Choroid plexus epithelial cell (primary cell): Measurements from ENCODE around the gene GPRC6A.
"Not testable (repeated sequence)": the region's sequence is repeated elsewhere in the genome, so short reads cannot be mapped to it uniquely, and the experiment has no call there.

Source experiments
- DNase-seq: peaks from one replicate; pipeline ENCODE4 v3.0.0-alpha.2; 2010; ENCODE audit warnings: low read depth
- H3K4me3 ChIP-seq: 2 replicates; pipeline ENCODE4 v1.5.1; 2011; ENCODE audit warnings: low read depth, mild to moderate bottlenecking, control low read depth, low read length, moderate library complexity
- CTCF ChIP-seq: conservative IDR thresholded peaks from 2 replicates; pipeline ENCODE4 v1.5.1; 2011; ENCODE audit warnings: low read depth, mild to moderate bottlenecking, control low read depth, inconsistent platforms, low read length, moderate library complexity

The GPRC6A gene

DNA sequence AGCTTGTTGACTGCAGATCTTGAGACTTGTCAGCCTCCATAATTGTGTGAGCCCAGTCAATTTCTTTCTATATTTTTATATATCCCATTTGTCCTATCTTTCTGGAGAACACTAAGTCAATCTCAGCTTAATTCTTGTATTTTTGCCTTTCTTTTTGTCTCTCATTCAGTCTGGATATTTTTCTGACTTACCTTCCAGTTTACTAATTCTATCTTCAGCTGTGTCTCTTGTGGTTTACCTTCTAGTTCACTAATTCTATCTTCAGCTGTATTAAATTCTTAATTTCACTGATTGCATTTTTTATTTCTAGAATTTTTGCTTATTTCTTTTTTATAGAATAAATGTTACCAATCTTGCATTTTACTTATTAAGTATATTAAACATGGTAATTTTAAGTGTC lies 30.4 kb upstream of the GPRC6A start:
- no peak for DNase-seq
- H3K4me3 ChIP-seq, result no peak overlapping the region
- no peak for TF ChIP-seq CTCF

- no peak overlapping the region for H3K4me3 ChIP-seq
- DNase-seq, result no peak
- TF ChIP-seq CTCF, result no peak
Observed at GRCh38 chr6:116858060-116858459, 29.2 kb upstream of the GPRC6A start.

DNA sequence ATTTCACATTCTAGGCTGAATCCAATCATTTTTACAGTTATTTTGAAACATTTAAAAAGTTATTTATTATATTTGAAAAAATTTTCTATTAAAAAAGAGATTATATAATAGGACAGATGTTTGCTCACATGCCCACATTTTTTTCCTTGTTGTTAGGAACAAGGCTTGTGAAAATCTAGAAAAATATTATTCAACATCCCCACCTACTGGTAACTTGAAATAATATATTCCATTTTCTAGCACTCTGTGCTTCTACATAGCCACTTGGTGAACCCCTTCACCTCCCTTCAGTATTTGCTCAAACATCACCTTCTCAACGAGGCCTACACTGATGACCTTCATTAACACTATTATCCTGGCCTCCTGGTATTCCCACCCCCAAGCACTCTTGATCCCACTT lies 18.3 kb upstream of the GPRC6A start:
- H3K4me3 ChIP-seq, result no peak overlapping the region
- TF ChIP-seq CTCF, result peak; percentile 37
- DNase-seq, result peak; percentile 76

- no peak overlapping the region for H3K4me3 ChIP-seq
- TF ChIP-seq CTCF, result no peak
- DNase-seq, result no peak
Observed at GRCh38 chr6:116842459-116842858, 13.6 kb upstream of the GPRC6A start.

- no peak for TF ChIP-seq CTCF
- DNase-seq, result peak; percentile 62
- no peak overlapping the region for H3K4me3 ChIP-seq
Observed at GRCh38 chr6:116840091-116840490, 11.2 kb upstream of the GPRC6A start.

DNA sequence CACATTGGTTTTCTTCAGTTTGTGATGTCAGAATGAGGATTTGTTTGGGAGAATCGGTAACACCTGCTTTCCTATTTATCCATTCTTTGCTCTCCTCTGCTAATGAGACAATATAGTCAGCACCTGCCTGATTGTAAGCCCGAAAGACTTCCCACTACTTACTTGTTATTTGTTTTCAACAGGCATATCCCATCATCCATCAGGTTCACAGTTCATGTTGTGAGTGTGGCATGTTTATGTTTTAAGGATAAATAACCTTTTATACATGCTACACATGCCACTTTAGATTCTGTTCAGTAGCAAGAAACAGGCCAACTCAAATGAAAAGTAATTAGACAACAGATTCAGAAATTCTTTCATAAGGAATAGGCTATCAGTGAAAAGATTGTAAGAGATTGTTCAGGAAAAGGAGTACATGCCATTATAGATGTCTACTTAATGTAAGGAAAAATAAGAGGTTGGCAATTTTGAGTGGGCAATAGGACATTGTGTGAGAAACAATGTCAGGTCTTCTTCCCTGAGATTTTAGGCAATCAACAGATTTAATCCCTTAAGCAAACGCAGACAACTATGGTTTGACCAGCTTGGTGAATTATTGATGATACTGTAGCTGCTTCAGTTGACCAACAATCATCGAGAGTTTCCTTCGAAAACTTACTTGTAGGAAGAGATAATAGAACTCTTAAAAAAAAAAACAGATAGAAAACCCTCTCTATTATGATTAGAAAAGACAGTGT lies 7.9 kb upstream of the GPRC6A start:
- no peak overlapping the region for H3K4me3 ChIP-seq
- no peak for DNase-seq
- no peak for TF ChIP-seq CTCF

DNA sequence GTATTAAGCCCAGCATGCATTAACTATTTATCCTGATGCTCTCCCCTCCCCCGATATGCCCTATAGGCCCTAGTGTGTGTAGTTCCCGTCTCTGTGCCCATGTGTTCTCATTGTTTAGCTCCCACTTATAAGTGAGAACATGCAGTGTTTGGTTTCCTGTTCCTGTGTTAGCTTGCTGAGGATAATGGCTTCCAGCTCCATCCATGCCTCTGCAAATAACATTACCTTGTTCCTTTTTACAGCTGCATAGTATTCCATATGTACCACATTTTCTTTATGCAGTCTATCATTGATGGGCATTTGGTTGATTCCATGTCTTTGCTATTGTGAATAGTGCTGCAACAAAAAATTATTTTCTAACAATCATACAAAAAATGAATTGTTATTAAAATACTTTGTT lies 5.6 kb upstream of the GPRC6A start:
- DNase-seq, H3K4me3 ChIP-seq: not testable (repeated sequence)
